CD8-positive, alpha-beta memory T cell (primary cell): ENCODE measurements around the gene AJAP1. TPM values are rescaled to one million over a fixed set of nuclear protein-coding genes. Genes with fewer than 3 reads are reported as not detected.

Source experiments
- CTCF ChIA-PET: fragments of 350-600 bp; sonication (Branson Sonifier 250); formaldehyde crosslinking; loops from one replicate; lab custom pipeline; 2021; ENCODE audit warnings: antibody characterized with exemption; lab: Charles Lee
- POLR2A ChIA-PET: fragments of 350-600 bp; sonication (Branson Sonifier 250); formaldehyde crosslinking; loops from one replicate; lab custom pipeline; 2021; ENCODE audit warnings: antibody characterized with exemption; lab: Charles Lee
- DNase-seq, 5 donors: peaks; one replicate each; pipeline versions ENCODE4 v3.0.0 to v3.0.0-alpha.2; 2020 to 2022; ENCODE audit warnings: mixed read lengths in 1 of 5
- H3K27ac ChIP-seq: one replicate; pipeline ENCODE4 v1.7.0; 2013; ENCODE audit warnings: low read depth, mild to moderate bottlenecking, low read length, moderate library complexity
- H3K27me3 ChIP-seq: 2 replicates; pipeline ENCODE4 v1.7.0; 2013; ENCODE audit warnings: low read length, mild to moderate bottlenecking; ENCODE audit not compliant: insufficient read depth, poor library complexity, severe bottlenecking
- H3K36me3 ChIP-seq: 2 replicates; pipeline ENCODE4 v1.7.0; 2013; ENCODE audit warnings: mild to moderate bottlenecking, low read length, moderate library complexity; ENCODE audit not compliant: insufficient read depth
- H3K4me1 ChIP-seq: 2 replicates; pipeline ENCODE4 v1.7.0; 2013; ENCODE audit warnings: mild to moderate bottlenecking, low read length, moderate library complexity; ENCODE audit not compliant: insufficient read depth
- H3K4me3 ChIP-seq: 2 replicates; pipeline ENCODE4 v1.7.0; 2013; ENCODE audit warnings: mild to moderate bottlenecking, low read length
- H3K9me3 ChIP-seq: 2 replicates; pipeline ENCODE4 v1.7.0; 2013; ENCODE audit warnings: mild to moderate bottlenecking, low read length
- H3K27ac Mint-ChIP-seq, 8 donors: one replicate each; pipeline ENCODE4 v1.8.0; 2020 to 2021; ENCODE audit warnings: mixed read lengths in 8 of 8, mild to moderate bottlenecking in 6 of 8, inconsistent platforms in 3 of 8, moderate library complexity in 3 of 8
- H3K27me3 Mint-ChIP-seq, 2 donors: one replicate each; pipeline ENCODE4 v1.8.0; 2020 to 2021; ENCODE audit warnings: mixed read lengths in 2 of 2, mild to moderate bottlenecking in 1 of 2, moderate library complexity in 1 of 2
- H3K36me3 Mint-ChIP-seq, 3 donors: one replicate each; pipeline ENCODE4 v1.8.0; 2020 to 2021; ENCODE audit warnings: mixed read lengths in 3 of 3, inconsistent platforms in 1 of 3, mild to moderate bottlenecking in 1 of 3
- H3K4me1 Mint-ChIP-seq, 3 donors: one replicate each; pipeline ENCODE4 v1.8.0; 2020 to 2021; ENCODE audit warnings: mixed read lengths in 3 of 3, inconsistent platforms in 1 of 3, mild to moderate bottlenecking in 1 of 3
- H3K4me3 Mint-ChIP-seq, 7 donors: one replicate each; pipeline ENCODE4 v1.8.0; 2020 to 2021; ENCODE audit warnings: mixed read lengths in 7 of 7, mild to moderate bottlenecking in 6 of 7, moderate library complexity in 4 of 7, inconsistent platforms in 2 of 7
- H3K9me3 Mint-ChIP-seq, 5 donors: one replicate each; pipeline ENCODE4 v1.8.0; 2020 to 2022; ENCODE audit warnings: mixed read lengths in 5 of 5, mild to moderate bottlenecking in 3 of 5, moderate library complexity in 2 of 5, inconsistent platforms in 1 of 5
- polyA plus RNA-seq: library from polyadenylated mRNA; unstranded; fragments of 300-500 nt; fragmentation: Illumina TruSeq; gene quantifications from one replicate; pipeline ENCODE4 v1.2.3, GENCODE V29; 2021
- total RNA-seq, 2 experiments: library from RNA; stranded (reverse); gene quantifications; one replicate each; pipeline ENCODE4 v1.2.3, GENCODE V29; 2021

AJAP1 gene
- total and polyA plus RNA-seq, 3 experiments from 2014 or later: not detected

GRCh38 chr1:4734791-4735190, 80.4 kb downstream of the AJAP1 start:
- ChIA-PET POLR2A (no interaction called here), CTCF (no interaction called here)
- H3K36me3 ChIP-seq: no peaks in the 10 kb centered on the region
- Mint-ChIP-seq H3K4me1 (no peaks in the 10 kb centered on the region), H3K27ac (no peak overlapping the region), H3K4me3 (no peak overlapping the region), H3K9me3 (peaks cover 0 to 8% (median 4%) of the 10 kb centered on the region in 5 donors), H3K27me3 (peaks cover 7 to 34% of the 10 kb centered on the region in 2 donors), H3K36me3 (no peaks in the 10 kb centered on the region)
- H3K27me3 ChIP-seq: no peaks in the 10 kb centered on the region
- no peaks in the 10 kb centered on the region for H3K9me3 ChIP-seq
- no peaks in the 10 kb centered on the region for H3K4me1 ChIP-seq
- H3K4me3 ChIP-seq: no peak overlapping the region
- no peak overlapping the region for H3K27ac ChIP-seq
- no peak for DNase-seq

GRCh38 chr1:4736254-4736653, 81.8 kb downstream of the AJAP1 start:
- H3K27ac Mint-ChIP-seq: no peak overlapping the region
- DNase-seq: no peak
- H3K4me3 Mint-ChIP-seq: no peak overlapping the region
- no peaks in the 10 kb centered on the region for H3K36me3 ChIP-seq
- no peaks in the 10 kb centered on the region for H3K36me3 Mint-ChIP-seq
- no peaks in the 10 kb centered on the region for H3K27me3 ChIP-seq
- H3K4me1 Mint-ChIP-seq: no peaks in the 10 kb centered on the region
- peaks cover 7 to 37% of the 10 kb centered on the region in 2 donors for H3K27me3 Mint-ChIP-seq
- no peaks in the 10 kb centered on the region for H3K4me1 ChIP-seq
- no peaks in the 10 kb centered on the region for H3K9me3 ChIP-seq
- H3K9me3 Mint-ChIP-seq: peaks cover 0 to 8% (median 4%) of the 10 kb centered on the region in 5 donors
- H3K4me3 ChIP-seq: no peak overlapping the region
- H3K27ac ChIP-seq: no peak overlapping the region
- ChIA-PET CTCF (no interaction called here), POLR2A (no interaction called here)

- H3K4me3 Mint-ChIP-seq: no peak overlapping the region
- CTCF ChIA-PET: no interaction called here
Observed at GRCh38 chr1:4741876-4742423, 87.5 kb downstream of the AJAP1 start.

GRCh38 chr1:4743978-4744750, 89.8 kb downstream of the AJAP1 start:
- Mint-ChIP-seq H3K36me3 (no peaks in the 10 kb centered on the region), H3K4me1 (no peaks in the 10 kb centered on the region)
- no peak overlapping the region for H3K27ac ChIP-seq

More at GRCh38 chr1:4741876-4742423, 87.5 kb downstream of the AJAP1 start:
- POLR2A ChIA-PET: no interaction called here
- H3K4me1 Mint-ChIP-seq: no peaks in the 10 kb centered on the region
- DNase-seq: no peak
- H3K36me3 ChIP-seq: no peaks in the 10 kb centered on the region
- H3K27me3 ChIP-seq: no peaks in the 10 kb centered on the region
- peaks cover 5 to 17% of the 10 kb centered on the region in 2 donors for H3K27me3 Mint-ChIP-seq
- no peaks in the 10 kb centered on the region for H3K36me3 Mint-ChIP-seq
- no peak overlapping the region for H3K27ac ChIP-seq
- H3K27ac Mint-ChIP-seq: no peak overlapping the region
- H3K9me3 Mint-ChIP-seq: peaks cover 0 to 8% (median 2%) of the 10 kb centered on the region in 5 donors
- H3K4me1 ChIP-seq: no peaks in the 10 kb centered on the region
- no peak overlapping the region for H3K4me3 ChIP-seq
- no peaks in the 10 kb centered on the region for H3K9me3 ChIP-seq

GRCh38 chr1:4745560-4745959, 91.2 kb downstream of the AJAP1 start:
- Mint-ChIP-seq H3K27me3 (peaks cover 3 to 8% of the 10 kb centered on the region in 2 donors), H3K36me3 (no peaks in the 10 kb centered on the region), H3K4me3 (no peak overlapping the region), H3K9me3 (peaks cover 0 to 2% (median 0%) of the 10 kb centered on the region in 5 donors), H3K4me1 (no peaks in the 10 kb centered on the region), H3K27ac (no peak overlapping the region)
- ChIA-PET POLR2A (no interaction called here), CTCF (no interaction called here)
- no peaks in the 10 kb centered on the region for H3K36me3 ChIP-seq
- H3K4me1 ChIP-seq: no peaks in the 10 kb centered on the region
- peak in 1 of 5 donors; percentile 23 for DNase-seq
- no peak overlapping the region for H3K4me3 ChIP-seq
- no peaks in the 10 kb centered on the region for H3K27me3 ChIP-seq
- no peaks in the 10 kb centered on the region for H3K9me3 ChIP-seq
- H3K27ac ChIP-seq: no peak overlapping the region

More at GRCh38 chr1:4743978-4744750, 89.8 kb downstream of the AJAP1 start:
- POLR2A ChIA-PET: no interaction called here
- H3K4me1 ChIP-seq: no peaks in the 10 kb centered on the region
- H3K27me3 ChIP-seq: no peaks in the 10 kb centered on the region
- H3K9me3 ChIP-seq: no peaks in the 10 kb centered on the region
- CTCF ChIA-PET: no interaction called here
- Mint-ChIP-seq H3K9me3 (peaks cover 0 to 2% (median 0%) of the 10 kb centered on the region in 5 donors), H3K4me3 (no peak overlapping the region), H3K27me3 (peaks cover 8 to 9% of the 10 kb centered on the region in 2 donors), H3K27ac (no peak overlapping the region)
- no peak overlapping the region for H3K4me3 ChIP-seq
- no peaks in the 10 kb centered on the region for H3K36me3 ChIP-seq
- DNase-seq: no peak

- H3K4me3 Mint-ChIP-seq: no peak overlapping the region
- no peaks in the 10 kb centered on the region for H3K4me1 Mint-ChIP-seq
- Histone ChIP-seq H3K27me3 (no peaks in the 10 kb centered on the region), H3K36me3 (no peaks in the 10 kb centered on the region), H3K27ac (no peak overlapping the region), H3K4me1 (no peaks in the 10 kb centered on the region), H3K4me3 (no peak overlapping the region), H3K9me3 (no peaks in the 10 kb centered on the region)
- H3K27me3 Mint-ChIP-seq: peaks cover 3 to 10% of the 10 kb centered on the region in 2 donors
- POLR2A ChIA-PET: no interaction called here
- CTCF ChIA-PET: no interaction called here
- no peak for DNase-seq
- H3K27ac Mint-ChIP-seq: peak overlapping the region in 1 of 8 donors; percentile 79
- peaks cover 0 to 3% (median 2%) of the 10 kb centered on the region in 5 donors for H3K9me3 Mint-ChIP-seq
- no peaks in the 10 kb centered on the region for H3K36me3 Mint-ChIP-seq
Observed at GRCh38 chr1:4749406-4749805, 95.0 kb downstream of the AJAP1 start.

GRCh38 chr1:4750177-4750576, 95.8 kb downstream of the AJAP1 start:
- POLR2A ChIA-PET: no interaction called here
- Mint-ChIP-seq H3K27ac (peak overlapping the region in 1 of 8 donors; percentile 75), H3K4me1 (no peaks in the 10 kb centered on the region), H3K4me3 (no peak overlapping the region), H3K36me3 (no peaks in the 10 kb centered on the region), H3K27me3 (peaks cover 3 to 10% of the 10 kb centered on the region in 2 donors), H3K9me3 (peaks cover 0 to 3% (median 2%) of the 10 kb centered on the region in 5 donors)
- CTCF ChIA-PET: no interaction called here
- Histone ChIP-seq H3K4me1 (no peaks in the 10 kb centered on the region), H3K36me3 (no peaks in the 10 kb centered on the region), H3K4me3 (no peak overlapping the region), H3K27ac (no peak overlapping the region), H3K27me3 (no peaks in the 10 kb centered on the region), H3K9me3 (no peaks in the 10 kb centered on the region)
- no peak for DNase-seq

GRCh38 chr1:4752059-4752458, 97.7 kb downstream of the AJAP1 start:
- no peaks in the 10 kb centered on the region for H3K27me3 ChIP-seq
- no peaks in the 10 kb centered on the region for H3K4me1 ChIP-seq
- Mint-ChIP-seq H3K4me3 (no peak overlapping the region), H3K36me3 (no peaks in the 10 kb centered on the region), H3K9me3 (peaks cover 0 to 3% (median 2%) of the 10 kb centered on the region in 5 donors), H3K27ac (no peak overlapping the region), H3K4me1 (no peaks in the 10 kb centered on the region), H3K27me3 (peaks cover 3 to 9% of the 10 kb centered on the region in 2 donors)
- CTCF ChIA-PET: no interaction called here
- H3K27ac ChIP-seq: no peak overlapping the region
- no peaks in the 10 kb centered on the region for H3K36me3 ChIP-seq
- DNase-seq: no peak
- POLR2A ChIA-PET: no interaction called here
- no peaks in the 10 kb centered on the region for H3K9me3 ChIP-seq
- H3K4me3 ChIP-seq: no peak overlapping the region
